Measurements from ENCODE around the gene SETBP1.

SETBP1 gene

DNA sequence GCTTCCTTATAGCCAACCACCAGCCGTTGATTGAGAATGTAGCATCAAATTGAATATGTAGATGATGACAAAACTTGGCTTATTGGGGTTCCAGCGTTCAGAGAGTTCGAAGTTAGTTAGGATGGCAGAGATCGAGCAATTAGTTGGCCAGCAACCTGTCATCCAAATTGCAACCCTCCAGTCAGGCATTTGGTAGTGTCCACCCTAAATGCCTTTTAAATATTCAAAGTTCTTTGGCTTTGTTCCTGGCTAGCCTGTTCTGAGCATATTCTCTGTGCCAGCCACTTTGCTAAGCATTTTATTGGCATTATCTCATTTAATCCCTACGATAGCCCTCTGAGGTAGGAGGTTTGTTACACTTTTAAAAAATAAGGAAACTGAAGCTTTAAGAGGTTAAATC is 342.8 kb downstream of the SETBP1 start:
- DNase-seq (ENCODE audit: low spot score) = no peak

DNA sequence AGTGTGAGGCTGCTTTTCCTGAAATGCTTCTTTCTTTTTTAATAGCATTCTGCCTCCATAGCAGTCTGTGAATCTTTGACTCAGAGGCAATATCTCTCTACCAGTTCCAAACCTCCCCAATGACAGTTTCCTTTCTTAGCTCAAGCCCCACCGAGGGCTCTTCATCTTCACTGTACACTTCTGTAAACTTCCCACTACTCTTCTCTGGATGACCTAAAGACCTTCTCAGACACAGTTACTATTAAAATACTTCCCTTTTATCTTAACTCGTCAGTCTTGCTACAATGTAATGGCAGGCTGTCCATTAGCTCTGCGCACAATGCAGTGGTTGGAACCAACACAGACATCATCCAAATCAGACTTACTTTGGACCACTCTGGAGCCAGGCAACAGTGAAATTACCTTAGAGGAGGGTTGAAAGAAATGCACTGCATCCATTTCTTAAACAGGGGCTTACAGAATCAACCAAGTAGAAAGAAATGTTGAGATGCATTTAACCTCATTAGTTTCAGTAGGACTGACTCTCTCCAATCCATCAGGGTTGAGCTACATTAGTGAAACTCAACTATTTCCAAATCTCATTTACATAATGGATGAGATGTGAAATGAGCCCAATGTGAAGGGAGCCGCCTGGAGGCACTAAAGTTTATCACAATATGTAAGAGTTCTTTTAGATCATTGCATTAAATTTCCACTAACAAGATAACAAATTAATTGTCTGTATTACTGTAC is 343.8 kb downstream of the SETBP1 start:
- DNase-seq (ENCODE audit: low spot score) = no peak

DNA sequence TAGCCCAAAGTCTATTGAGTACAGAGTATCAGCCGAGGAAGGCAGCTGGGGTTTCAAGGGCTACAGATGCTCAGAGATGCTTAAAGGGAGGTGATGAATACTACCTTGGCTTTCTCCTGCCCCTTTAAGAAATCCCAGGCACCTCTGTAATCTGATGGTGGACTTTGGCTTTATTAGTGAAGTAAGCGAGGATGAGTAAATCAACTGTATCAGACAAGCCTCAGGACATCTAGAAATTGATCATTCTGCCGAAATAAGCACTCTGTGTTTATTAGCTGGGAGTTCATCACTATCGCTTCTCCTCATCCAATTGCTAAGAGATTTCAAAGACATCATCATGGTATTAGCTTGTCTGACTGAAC is 344.4 kb downstream of the SETBP1 start:
- no peak for DNase-seq (ENCODE audit: low spot score)

DNA sequence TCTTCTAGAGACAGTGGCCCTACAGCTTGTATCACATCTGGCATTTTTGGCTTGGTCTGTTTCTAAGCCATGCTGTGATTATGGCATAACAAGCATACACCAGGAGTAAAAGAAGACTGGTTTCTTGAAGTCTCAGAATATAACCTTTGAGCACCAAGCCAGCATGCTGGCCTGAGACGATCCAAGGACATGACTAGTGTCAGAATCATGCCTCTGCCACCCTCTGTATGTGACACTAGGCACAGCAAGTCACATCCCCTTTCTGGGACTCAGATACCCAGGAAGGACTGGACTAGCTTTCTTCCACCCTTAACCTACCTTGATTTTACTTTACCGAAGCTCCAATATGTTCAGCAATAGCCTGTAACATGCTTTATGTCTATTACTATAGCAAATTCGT is 345.5 kb downstream of the SETBP1 start:
- no peak for DNase-seq (ENCODE audit: low spot score)

DNA sequence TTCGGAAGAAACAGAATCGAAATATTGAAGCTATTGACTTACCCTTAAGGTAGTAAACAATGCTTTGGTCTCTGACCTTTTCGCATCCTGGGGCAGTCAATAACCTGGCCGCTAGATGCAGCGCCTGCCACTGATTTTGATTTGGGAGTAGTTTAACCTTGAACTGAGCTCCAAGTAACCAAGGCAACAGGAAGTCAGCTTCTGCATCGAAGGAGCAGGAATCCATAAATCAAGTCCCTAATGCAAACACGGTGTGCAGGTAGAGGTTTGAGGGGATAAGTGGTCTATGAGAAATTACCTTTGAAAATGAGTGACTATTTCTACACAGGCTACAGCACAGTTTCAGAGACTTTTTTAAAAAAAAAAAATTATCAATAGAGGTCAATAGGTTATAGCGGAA is 353.5 kb downstream of the SETBP1 start:
- no peak for DNase-seq (ENCODE audit: low spot score)

DNA sequence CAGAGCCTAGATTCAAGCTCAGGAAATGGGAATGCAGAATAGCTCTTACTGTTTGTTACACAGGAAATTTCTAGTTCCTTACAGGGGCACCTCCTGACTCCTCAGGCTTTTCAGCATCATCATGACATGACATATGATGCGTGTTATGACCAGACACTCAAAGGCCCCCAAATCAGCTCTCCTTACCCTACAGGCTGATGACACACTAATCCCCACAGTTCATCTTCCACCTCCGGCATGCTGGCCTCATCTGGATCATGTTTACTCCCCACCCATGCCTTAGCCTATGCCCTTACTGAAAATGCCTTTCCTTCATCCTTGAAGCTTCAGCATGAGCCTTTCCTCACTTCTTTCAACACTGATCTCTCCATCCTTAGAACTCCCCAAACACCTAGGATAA is 356.9 kb downstream of the SETBP1 start:
- DNase-seq (ENCODE audit: low spot score) = no peak

DNA sequence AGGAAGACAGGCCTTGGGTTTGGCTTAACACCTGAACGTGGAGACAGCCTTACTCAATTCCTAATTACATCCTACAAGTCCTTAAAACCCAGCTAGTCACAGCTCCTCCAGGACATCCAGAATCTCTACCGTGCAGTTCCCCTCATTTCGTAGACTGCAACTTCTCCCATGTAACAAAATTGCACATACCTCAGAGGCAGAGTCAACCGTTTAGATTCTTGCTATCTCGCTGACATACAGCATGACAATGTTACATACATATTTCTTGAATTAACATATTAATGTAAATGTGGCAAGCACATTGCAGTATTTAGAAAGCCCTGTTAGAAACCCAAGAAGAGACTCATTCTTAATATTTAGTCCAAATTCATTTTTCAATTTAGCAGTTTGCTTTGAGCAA is 358.7 kb downstream of the SETBP1 start:
- DNase-seq (ENCODE audit: low spot score) = no peak

DNA sequence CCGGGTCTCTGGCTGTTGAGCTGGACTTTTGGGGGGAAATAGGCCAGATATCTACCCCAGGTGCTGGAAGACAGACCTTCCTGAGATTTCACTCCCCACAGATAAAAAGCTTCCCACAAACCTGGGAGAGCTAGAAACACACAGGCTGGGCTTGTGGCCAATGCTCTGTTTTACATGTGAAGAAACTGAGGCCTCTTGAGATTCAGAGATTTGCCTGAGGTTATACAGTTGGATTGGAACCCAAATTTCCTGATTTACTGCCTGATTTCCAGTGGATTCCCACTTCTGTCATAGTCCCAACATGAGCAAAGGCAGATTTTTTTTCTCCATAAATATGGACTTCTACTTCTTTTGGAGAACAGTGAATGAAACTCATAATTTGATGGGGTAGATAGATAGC is 360.2 kb downstream of the SETBP1 start:
- DNase-seq (ENCODE audit: low spot score) = no peak

DNA sequence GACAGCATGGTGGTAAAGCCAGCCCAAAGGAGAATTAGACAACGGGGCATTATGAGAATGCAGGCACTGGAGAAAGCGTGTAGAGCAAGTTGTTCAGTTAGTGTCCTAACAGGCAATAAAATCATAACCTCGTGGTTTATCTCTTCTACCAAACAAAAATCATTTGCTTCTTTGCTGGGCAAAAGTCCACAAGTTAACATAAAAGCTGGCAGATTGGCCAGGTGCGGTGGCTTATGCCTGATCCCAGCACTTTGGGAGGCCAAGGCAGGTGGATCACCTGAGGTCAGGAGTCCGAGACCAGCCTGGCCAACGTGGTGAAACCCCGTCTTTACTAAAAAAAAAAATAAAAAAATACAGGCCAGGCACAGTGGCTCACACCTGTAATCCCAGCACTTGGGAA is 364.1 kb downstream of the SETBP1 start:
- no peak for DNase-seq (ENCODE audit: low spot score)

DNA sequence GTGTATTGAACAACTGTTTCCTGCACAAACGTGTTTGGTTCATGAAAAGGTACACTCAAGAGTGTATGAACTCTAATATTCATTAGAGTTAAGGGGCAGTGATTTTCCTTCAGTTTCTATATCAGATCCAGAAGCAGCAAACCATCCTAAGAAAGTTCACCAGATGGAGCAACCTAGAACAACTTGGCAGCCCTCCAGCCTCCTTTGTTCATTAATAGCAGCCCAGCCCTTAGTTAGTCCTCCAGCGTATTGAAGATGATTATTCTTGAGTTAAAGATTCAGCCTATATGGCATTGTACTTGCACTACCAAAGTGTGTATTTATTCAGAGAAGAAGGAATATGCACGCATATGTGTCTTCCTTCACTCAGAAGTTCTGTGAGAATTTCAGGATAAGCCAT is 365.5 kb downstream of the SETBP1 start:
- DNase-seq (ENCODE audit: low spot score) = no peak

DNA sequence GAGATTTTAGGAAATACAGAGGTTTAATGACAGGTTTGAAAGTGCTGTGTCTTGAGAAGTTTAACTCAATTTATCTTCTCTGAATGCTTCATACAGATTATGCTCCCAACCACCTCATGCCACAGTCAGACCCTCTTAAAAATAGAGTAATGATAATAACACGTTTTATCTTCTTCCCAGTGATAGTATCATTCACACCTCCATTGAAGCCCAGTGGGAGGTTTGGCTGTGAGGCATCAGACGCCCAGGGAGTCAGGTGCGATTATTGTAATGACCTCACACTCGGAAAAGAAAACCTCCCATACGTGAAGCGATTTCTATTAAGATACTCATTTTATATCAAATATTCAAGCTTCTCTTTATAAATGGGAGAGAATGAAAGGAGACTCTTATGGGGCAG is 366.3 kb downstream of the SETBP1 start:
- no peak for DNase-seq (ENCODE audit: low spot score)

DNA sequence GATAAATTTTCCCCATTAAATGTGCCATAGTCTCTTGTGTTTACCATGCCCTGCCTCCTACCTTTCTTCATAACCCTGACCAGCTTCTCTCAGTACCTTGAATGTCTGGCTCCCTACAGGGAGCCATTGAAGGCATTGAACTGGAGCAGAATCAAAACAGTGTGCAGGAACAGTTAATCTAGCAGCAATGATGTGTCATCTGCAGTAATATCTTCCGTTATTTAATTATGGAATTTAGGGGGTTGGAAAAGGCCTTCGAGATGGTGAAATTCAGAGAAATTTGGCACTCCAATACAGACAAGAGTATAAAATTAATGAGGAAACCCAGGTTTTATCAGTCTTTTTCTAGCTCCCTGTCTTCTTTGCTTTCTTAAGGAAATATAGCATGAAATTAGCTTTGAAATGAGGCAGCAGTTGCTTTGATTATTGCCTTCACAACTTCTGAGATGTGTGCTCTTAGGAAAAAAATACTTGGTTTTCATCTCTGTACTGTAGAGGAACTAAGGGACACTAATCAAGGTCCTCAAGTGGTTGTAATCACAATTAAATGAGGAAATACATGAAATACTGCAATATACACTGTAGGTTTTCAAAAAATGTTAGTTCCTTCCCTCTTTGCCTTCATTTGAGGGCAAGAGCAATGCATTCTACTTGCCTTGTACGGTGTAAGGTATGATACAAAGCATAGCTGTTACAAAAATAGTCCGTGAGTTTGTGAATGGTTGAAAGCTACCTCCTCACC is 369.1 kb downstream of the SETBP1 start:
- DNase-seq (ENCODE audit: low spot score) = no peak

DNA sequence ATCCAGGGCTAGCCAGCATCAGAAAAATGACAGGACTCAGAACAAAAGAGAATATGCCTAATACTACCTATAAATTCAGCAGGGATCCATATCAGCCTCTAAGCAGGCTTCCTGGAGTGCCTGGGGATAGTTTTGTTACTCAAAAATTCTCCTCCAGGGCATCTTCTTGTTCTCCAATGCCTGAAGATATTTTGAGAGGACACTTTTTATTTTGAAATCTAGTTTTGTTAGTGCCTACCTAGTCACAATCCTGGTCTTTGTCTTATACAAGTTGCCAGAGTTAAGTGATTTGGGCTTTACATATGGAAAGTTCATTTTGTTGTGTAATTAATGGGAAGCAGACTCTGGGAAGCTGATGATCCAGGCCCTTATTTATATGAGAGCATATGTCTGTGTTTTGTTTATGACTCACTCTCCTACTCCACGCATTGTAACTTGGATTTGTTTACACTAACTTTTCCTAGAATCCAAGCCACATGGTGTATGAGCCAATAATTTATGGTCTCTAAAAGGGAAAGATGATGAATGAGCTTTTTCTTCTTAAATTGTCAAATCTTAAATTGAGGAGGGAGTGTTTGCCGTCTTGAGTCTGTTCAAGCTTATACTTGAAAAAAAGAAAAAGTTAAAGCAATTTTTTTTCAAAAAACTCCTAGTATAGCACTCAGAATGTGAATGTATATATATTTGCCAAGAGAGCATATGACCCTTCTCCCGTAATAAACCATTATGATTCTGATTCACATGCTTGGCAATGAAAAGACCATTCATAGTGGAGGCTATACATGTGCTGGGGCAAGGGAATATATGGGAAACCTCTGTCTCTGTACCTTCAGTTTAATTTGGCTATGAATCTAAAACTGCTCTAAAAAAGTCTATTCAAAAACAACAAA is 370.3 kb downstream of the SETBP1 start:
- DNase-seq (ENCODE audit: low spot score) = no peak

DNA sequence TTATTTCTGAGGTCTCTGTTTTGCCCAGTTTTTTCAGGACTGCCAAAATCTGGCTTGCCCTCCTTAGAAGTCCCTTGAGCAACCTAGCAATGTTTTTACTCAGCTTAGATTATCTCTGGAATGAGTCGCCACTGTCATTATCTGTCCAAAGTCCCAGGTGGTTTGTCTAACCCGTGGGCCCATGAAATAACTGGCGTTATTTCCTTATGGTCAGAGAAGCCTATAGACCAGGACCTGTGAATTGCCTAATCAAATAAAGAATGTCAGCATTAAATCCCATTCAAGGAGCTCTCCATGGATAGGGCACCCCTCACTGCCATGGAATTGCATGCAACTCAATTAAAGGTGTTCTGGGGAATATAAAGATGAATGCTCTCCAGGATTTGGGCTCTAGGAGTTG is 373.9 kb downstream of the SETBP1 start:
- peak; percentile 78 for DNase-seq (ENCODE audit: low spot score)

DNA sequence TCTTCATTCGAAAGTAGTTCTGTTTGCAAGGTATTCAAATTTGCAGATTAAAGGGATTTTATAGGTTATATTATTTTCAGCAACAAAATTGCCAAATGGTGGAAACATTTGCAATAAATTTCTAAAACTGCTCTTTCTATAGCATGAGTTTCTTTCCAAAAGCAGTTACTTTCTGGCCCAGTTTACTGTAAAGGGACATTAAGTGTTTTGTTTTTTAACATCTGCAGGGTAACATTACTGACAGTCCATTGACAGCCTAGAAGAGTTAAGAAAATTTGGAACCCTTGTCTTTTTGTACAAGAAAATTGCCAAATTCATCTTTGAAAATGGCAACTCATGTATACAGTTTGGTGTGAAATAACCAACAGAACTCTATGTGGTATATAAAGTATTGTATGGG is 375.1 kb downstream of the SETBP1 start:
- DNase-seq (ENCODE audit: low spot score) = no peak

DNA sequence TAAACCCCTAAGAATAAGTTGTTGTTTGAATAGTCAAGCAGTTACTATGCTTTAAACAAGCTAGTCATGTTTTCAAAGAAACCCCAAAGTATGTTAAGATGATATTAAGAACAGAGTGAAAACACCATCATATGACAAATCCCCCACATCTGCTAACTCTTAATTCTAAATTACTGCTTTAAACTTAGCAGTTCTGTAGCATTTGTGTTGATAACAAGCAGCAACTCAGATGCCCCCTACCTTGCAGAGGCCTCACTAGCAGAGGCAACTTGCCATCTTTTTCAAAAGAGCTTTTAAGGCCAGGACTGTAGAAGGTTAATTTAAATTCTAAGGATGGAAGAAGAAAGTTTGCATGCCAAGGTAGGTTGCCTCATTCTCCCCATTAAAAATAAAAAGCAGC is 376.2 kb downstream of the SETBP1 start:
- no peak for DNase-seq (ENCODE audit: low spot score)

DNA sequence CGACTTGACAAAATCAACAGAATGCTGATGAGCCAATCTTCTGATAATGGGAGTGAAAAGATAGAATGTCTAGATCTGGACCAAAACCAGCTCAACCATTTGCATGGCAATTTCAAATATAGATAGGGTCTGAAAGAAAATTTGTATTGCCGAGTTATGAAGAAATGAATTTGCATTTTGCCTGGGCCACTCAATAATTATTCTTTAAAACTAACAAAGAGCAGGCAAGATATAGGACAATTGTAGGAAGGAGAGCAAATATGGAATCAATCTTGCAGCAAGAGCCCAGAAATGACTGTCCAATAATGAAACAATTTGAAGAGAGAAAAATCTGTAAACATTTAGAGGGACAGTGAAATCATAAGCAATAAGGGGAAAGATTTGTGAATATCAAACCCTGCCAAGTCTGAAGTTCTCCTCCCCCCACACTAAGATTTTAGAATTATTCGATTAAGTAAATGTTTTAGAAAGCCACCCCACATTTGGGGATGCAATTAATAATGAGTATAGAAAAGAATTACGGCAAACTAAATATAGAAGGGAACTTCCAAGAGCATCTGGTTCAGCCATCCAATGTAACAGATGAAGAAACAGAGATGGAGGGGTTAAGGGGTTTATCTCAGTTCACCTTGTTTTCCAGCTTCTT is 377.4 kb downstream of the SETBP1 start:
- DNase-seq (ENCODE audit: low spot score) = no peak

DNA sequence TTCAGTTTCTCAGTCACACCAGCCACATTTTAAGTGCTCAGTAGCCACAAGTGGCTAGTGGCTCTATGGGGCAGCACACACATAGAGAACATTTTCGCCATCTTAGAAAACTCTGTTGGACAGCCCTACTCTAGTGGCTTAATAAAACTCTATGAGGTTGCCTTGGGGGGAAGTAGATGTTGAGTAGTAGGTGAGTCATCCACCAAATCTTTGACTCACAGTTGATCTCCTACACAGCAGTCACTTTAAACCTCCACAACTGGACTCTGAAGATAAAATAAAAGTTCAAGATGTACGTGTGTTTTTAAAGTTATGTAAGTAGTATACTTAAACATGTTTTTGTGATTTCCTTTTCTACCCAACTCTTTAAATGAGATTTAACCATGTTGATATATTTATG is 379.0 kb downstream of the SETBP1 start:
- DNase-seq (ENCODE audit: low spot score) = no peak

DNA sequence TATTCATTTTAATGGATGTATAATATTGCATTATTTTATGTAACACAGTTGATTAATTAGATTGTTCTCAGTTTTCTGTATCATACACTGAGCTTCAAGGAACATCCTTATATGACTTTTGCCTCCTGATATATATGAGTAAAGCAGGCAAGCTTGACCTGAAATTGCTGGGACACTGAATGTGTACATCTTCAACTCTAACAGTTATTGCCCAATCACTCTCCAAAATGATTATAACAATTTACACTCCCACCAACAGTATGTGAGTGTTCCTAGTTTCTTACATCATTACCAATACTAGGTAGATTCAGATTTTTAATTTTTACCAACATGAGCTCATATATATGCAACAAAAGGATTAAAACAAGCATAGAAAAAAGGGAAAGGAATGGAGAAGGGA is 379.4 kb downstream of the SETBP1 start:
- no peak for DNase-seq (ENCODE audit: low spot score)

DNA sequence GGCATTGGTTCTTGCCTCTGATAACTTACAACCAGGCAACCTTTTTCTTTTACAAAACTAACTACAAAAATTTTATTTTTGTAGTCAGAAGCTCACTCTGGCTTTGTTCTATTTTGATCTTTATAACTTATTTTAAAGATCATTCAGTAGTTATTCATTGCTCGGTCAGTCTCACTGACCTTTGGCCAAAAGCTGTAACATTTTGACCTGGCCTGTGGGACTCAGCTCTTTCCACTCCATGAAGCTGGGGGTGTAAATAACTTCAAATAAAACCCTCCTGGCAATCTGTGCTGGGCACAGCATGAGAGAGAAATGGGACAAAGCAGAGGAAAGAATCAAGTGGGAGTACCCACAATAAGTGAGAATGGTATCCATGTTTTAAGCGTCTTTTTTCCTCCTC is 380.7 kb downstream of the SETBP1 start:
- no peak for DNase-seq (ENCODE audit: low spot score)

DNA sequence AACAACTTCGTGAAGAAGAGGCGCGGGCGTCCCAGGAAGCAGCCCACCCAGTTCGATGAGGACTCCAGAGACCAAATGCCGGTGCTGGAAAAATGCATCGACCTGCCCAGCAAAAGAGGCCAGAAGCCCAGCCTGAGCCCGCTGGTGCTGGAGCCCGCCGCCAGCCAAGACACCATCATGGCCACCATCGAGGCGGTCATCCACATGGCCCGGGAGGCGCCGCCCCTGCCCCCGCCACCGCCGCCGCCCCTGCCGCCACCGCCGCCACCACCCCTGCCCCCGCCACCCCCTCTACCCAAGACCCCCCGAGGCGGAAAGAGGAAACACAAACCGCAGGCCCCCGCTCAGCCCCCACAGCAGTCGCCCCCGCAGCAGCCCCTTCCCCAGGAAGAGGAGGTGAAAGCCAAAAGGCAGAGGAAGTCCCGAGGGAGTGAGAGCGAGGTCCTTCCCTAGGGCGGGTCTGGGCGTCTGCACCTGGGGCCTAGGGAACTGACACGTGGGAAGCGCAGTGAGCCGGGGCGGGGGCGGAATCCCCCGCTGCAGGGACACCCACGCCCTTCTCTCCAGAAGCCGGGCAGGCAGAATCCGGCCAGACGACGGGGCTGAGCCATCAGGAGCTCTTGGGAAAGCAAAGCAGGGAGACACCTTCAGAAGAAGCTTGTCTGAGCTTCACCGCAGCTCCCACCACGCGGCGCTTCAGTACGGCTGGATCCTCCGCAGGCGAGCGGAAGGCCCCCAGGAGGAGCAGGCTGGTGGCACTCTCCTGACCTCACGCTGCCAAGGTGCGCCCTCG is 382.8 kb downstream of the SETBP1 start:
- DNase-seq (ENCODE audit: low spot score) = no peak

All from SK-N-DZ (cell line).